ENCODE measurements around the gene GPX2. TPM values are rescaled to one million over a fixed set of nuclear protein-coding genes. Genes with fewer than 3 reads are reported as not detected.
A peak's percentile ranks its signal among the peaks of the same experiment; 100 is the strongest.

GPX2 gene
- total RNA-seq, 1 donor from 2014 or later, result not detected

GRCh38 chr14:64929014-64929359, 13.6 kb downstream of the GPX2 start:
- no peak overlapping the region for H2AFZ ChIP-seq (ENCODE audit: low read depth, low read length)
- no peaks in the 10 kb centered on the region for H3K4me1 ChIP-seq (ENCODE audit: insufficient read depth, low read length)
- no peak overlapping the region for H3K9ac ChIP-seq (ENCODE audit: low read length)
- no peaks in the 10 kb centered on the region for H3K9me3 Mint-ChIP-seq (ENCODE audit: unreplicated experiment)
- H3K4me2 ChIP-seq (ENCODE audit: low read length), result no peak overlapping the region
- peaks cover 12% of the 10 kb centered on the region for H4K20me1 ChIP-seq (ENCODE audit: insufficient read depth, low read length)
- no peak overlapping the region for H3K4me3 ChIP-seq (ENCODE audit: insufficient read depth, low read depth, low read length)
- TF ChIP-seq CTCF (IDR thresholded peaks at IDR 0.05; ENCODE audit: insufficient read depth, low read depth, low read length), result no peak
- no peak for TF ChIP-seq EZH2 (IDR thresholded peaks at IDR 0.05; ENCODE audit: insufficient read depth, low read length)
- FAIRE-seq (no peak), DNase-seq (ENCODE audit: low read depth) (no peak)
- peaks cover 2% of the 10 kb centered on the region for H3K36me3 Mint-ChIP-seq (ENCODE audit: low read depth, unreplicated experiment)
- H3K27ac Mint-ChIP-seq (ENCODE audit: unreplicated experiment), result no peak overlapping the region
- peaks cover 8% of the 10 kb centered on the region for H3K4me1 Mint-ChIP-seq (ENCODE audit: low read depth, unreplicated experiment)
- peaks cover 40% of the 10 kb centered on the region for H3K36me3 ChIP-seq (ENCODE audit: insufficient read depth, low read length)
- H3K9me3 ChIP-seq (ENCODE audit: insufficient read depth, low read depth, low read length), result no peaks in the 10 kb centered on the region
- no peaks in the 10 kb centered on the region for H3K27me3 ChIP-seq (ENCODE audit: insufficient read depth, low read length)
- no peak overlapping the region for H3K27ac ChIP-seq (ENCODE audit: low read depth, low read length)
- H3K4me3 Mint-ChIP-seq (ENCODE audit: unreplicated experiment), result no peak overlapping the region
- H3K79me2 ChIP-seq (ENCODE audit: insufficient read depth, low read length), result no peaks in the 10 kb centered on the region
- H3K27me3 Mint-ChIP-seq (ENCODE audit: low read depth, unreplicated experiment), result no peaks in the 10 kb centered on the region

- no peaks in the 10 kb centered on the region for H3K9me3 Mint-ChIP-seq (ENCODE audit: unreplicated experiment)
- Histone ChIP-seq H3K27me3 (ENCODE audit: insufficient read depth, low read length) (no peaks in the 10 kb centered on the region), H4K20me1 (ENCODE audit: insufficient read depth, low read length) (peaks cover 12% of the 10 kb centered on the region), H3K79me2 (ENCODE audit: insufficient read depth, low read length) (no peaks in the 10 kb centered on the region), H3K36me3 (ENCODE audit: insufficient read depth, low read length) (peaks cover 39% of the 10 kb centered on the region), H3K27ac (ENCODE audit: low read depth, low read length) (no peak overlapping the region), H3K9ac (ENCODE audit: low read length) (no peak overlapping the region), H3K4me2 (ENCODE audit: low read length) (no peak overlapping the region), H3K4me3 (ENCODE audit: insufficient read depth, low read depth, low read length) (no peak overlapping the region), H2AFZ (ENCODE audit: low read depth, low read length) (no peak overlapping the region), H3K9me3 (ENCODE audit: insufficient read depth, low read depth, low read length) (no peaks in the 10 kb centered on the region), H3K4me1 (ENCODE audit: insufficient read depth, low read length) (no peaks in the 10 kb centered on the region)
- no peak for DNase-seq (ENCODE audit: low read depth)
- no peak overlapping the region for H3K4me3 Mint-ChIP-seq (ENCODE audit: unreplicated experiment)
- no peaks in the 10 kb centered on the region for H3K27me3 Mint-ChIP-seq (ENCODE audit: low read depth, unreplicated experiment)
- H3K36me3 Mint-ChIP-seq (ENCODE audit: low read depth, unreplicated experiment), result peaks cover 2% of the 10 kb centered on the region
- peak; percentile 45 for FAIRE-seq
- H3K4me1 Mint-ChIP-seq (ENCODE audit: low read depth, unreplicated experiment), result peaks cover 8% of the 10 kb centered on the region
- TF ChIP-seq EZH2 (IDR thresholded peaks at IDR 0.05; ENCODE audit: insufficient read depth, low read length) (no peak), CTCF (IDR thresholded peaks at IDR 0.05; ENCODE audit: insufficient read depth, low read depth, low read length) (no peak)
- no peak overlapping the region for H3K27ac Mint-ChIP-seq (ENCODE audit: unreplicated experiment)
Measured at GRCh38 chr14:64928239-64929013, 14.1 kb downstream of the GPX2 start.

GRCh38 chr14:64927031-64927430, 15.5 kb downstream of the GPX2 start:
- Histone ChIP-seq H3K4me2 (ENCODE audit: low read length) (no peak overlapping the region), H3K27ac (ENCODE audit: low read depth, low read length) (no peak overlapping the region), H4K20me1 (ENCODE audit: insufficient read depth, low read length) (peaks cover 12% of the 10 kb centered on the region), H3K36me3 (ENCODE audit: insufficient read depth, low read length) (peaks cover 32% of the 10 kb centered on the region), H3K9ac (ENCODE audit: low read length) (no peak overlapping the region), H3K27me3 (ENCODE audit: insufficient read depth, low read length) (no peaks in the 10 kb centered on the region), H3K9me3 (ENCODE audit: insufficient read depth, low read depth, low read length) (no peaks in the 10 kb centered on the region), H3K4me1 (ENCODE audit: insufficient read depth, low read length) (no peaks in the 10 kb centered on the region), H3K79me2 (ENCODE audit: insufficient read depth, low read length) (peaks cover 6% of the 10 kb centered on the region), H2AFZ (ENCODE audit: low read depth, low read length) (no peak overlapping the region), H3K4me3 (ENCODE audit: insufficient read depth, low read depth, low read length) (no peak overlapping the region)
- DNase-seq (ENCODE audit: low read depth) (no peak), FAIRE-seq (no peak)
- no peaks in the 10 kb centered on the region for H3K27me3 Mint-ChIP-seq (ENCODE audit: low read depth, unreplicated experiment)
- peaks cover 8% of the 10 kb centered on the region for H3K4me1 Mint-ChIP-seq (ENCODE audit: low read depth, unreplicated experiment)
- no peak overlapping the region for H3K27ac Mint-ChIP-seq (ENCODE audit: unreplicated experiment)
- no peaks in the 10 kb centered on the region for H3K9me3 Mint-ChIP-seq (ENCODE audit: unreplicated experiment)
- no peak overlapping the region for H3K4me3 Mint-ChIP-seq (ENCODE audit: unreplicated experiment)
- H3K36me3 Mint-ChIP-seq (ENCODE audit: low read depth, unreplicated experiment), result no peaks in the 10 kb centered on the region
- no peak for TF ChIP-seq CTCF (IDR thresholded peaks at IDR 0.05; ENCODE audit: insufficient read depth, low read depth, low read length)
- no peak for TF ChIP-seq EZH2 (IDR thresholded peaks at IDR 0.05; ENCODE audit: insufficient read depth, low read length)
